Astrocyte of the cerebellum (primary cell): ENCODE data around the gene GAL3ST2.

Experiments
- DNase-seq: peaks from one replicate; pipeline ENCODE4 v3.0.0-alpha.2; 2011; ENCODE audit warnings: low read depth
- H3K4me3 ChIP-seq: 2 replicates; pipeline ENCODE4 v1.5.1; 2011; ENCODE audit warnings: mild to moderate bottlenecking, low read depth, low read length, moderate library complexity
- in situ Hi-C: cut with HindIII; loops from 2 replicates; pipeline ENCODE4 v1.10.0; 2017; ENCODE audit warnings: low sequenced_read_pairs
- TF ChIP-seq, protein P1 (sequence below): IDR thresholded peaks from 2 replicates; pipeline ENCODE4 v1.5.1; 2012; ENCODE audit warnings: low read length, low read depth, moderate library complexity, mild to moderate bottlenecking; ENCODE audit errors: missing control alignments

GAL3ST2 gene

GRCh38 chr2:241837197-241837965 lies 60.8 kb downstream of the GAL3ST2 start:
- in situ Hi-C loops = no loop called here
- TF ChIP-seq, protein P1, sequence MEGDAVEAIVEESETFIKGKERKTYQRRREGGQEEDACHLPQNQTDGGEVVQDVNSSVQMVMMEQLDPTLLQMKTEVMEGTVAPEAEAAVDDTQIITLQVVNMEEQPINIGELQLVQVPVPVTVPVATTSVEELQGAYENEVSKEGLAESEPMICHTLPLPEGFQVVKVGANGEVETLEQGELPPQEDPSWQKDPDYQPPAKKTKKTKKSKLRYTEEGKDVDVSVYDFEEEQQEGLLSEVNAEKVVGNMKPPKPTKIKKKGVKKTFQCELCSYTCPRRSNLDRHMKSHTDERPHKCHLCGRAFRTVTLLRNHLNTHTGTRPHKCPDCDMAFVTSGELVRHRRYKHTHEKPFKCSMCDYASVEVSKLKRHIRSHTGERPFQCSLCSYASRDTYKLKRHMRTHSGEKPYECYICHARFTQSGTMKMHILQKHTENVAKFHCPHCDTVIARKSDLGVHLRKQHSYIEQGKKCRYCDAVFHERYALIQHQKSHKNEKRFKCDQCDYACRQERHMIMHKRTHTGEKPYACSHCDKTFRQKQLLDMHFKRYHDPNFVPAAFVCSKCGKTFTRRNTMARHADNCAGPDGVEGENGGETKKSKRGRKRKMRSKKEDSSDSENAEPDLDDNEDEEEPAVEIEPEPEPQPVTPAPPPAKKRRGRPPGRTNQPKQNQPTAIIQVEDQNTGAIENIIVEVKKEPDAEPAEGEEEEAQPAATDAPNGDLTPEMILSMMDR = no peak
- no peak overlapping the region for H3K4me3 ChIP-seq
- no peak for DNase-seq

GRCh38 chr2:241841181-241842066 lies 64.8 kb downstream of the GAL3ST2 start:
- DNase-seq = no peak
- TF ChIP-seq, protein P1 = no peak

GRCh38 chr2:241842067-241842415 lies 65.4 kb downstream of the GAL3ST2 start:
- TF ChIP-seq, protein P1 = no peak
- no peak overlapping the region for H3K4me3 ChIP-seq
- DNase-seq = no peak
- in situ Hi-C loops = no loop called here

More at GRCh38 chr2:241841181-241842066, 64.8 kb downstream of the GAL3ST2 start:
- no peak overlapping the region for H3K4me3 ChIP-seq
- in situ Hi-C loops = no loop called here

- in situ Hi-C loops = no loop called here
- no peak overlapping the region for H3K4me3 ChIP-seq
- TF ChIP-seq, protein P1 = no peak
- DNase-seq = no peak
Measured at GRCh38 chr2:241842620-241843211, 66.1 kb downstream of the GAL3ST2 start.

- no peak for DNase-seq
- in situ Hi-C loops = no loop called here
- TF ChIP-seq, protein P1 = no peak
- no peak overlapping the region for H3K4me3 ChIP-seq
Measured at GRCh38 chr2:241843321-241844065, 66.9 kb downstream of the GAL3ST2 start.

GRCh38 chr2:241844066-241844728 lies 67.6 kb downstream of the GAL3ST2 start:
- DNase-seq = no peak
- TF ChIP-seq, protein P1 = no peak
- in situ Hi-C loops = no loop called here
- peak overlapping the region; percentile 22 for H3K4me3 ChIP-seq
